Measurements from ENCODE around the gene AGAP1. TPM values are rescaled to one million over a fixed set of nuclear protein-coding genes. Genes with fewer than 3 reads are reported as not detected.

The AGAP1 gene
- total RNA-seq, 1 donor = 18.5 TPM

DNA sequence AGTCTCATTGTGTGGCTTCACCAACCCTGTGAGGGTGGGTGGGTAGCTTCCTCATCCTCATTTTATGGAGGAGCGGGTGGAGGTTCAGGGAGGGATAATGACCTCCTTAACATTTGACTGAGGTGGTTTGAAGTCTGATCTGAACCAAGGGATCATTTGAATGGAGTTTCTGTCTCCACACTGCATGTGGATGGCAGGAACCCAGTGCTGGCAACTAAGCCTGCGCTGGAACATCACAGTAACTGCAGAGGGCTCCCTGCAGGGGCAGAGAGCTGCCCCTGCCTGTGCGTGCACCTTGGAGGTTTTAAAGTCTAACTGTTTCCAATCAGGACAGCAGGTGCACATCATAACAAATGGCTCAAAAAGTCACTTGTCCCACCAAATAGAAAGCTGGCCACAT, 3.3 kb downstream of the AGAP1 start:
- no peaks in the 10 kb centered on the region for H3K27me3 ChIP-seq (ENCODE audit: insufficient read depth, low read length)
- peaks cover 66% of the 10 kb centered on the region for H4K20me1 ChIP-seq (ENCODE audit: insufficient read depth, low read length)
- peaks cover 73% of the 10 kb centered on the region for H3K79me2 ChIP-seq (ENCODE audit: insufficient read depth, low read length)
- H3K4me2 ChIP-seq (ENCODE audit: insufficient read depth, low read length) = no peak overlapping the region
- H3K9me3 ChIP-seq (ENCODE audit: low read depth, low read length) = no peaks in the 10 kb centered on the region
- DNase-seq (ENCODE audit: insufficient read length, low spot score, missing footprints) = no peak
- no peaks in the 10 kb centered on the region for H3K36me3 ChIP-seq (ENCODE audit: insufficient read depth, low read length)
- H3K27ac ChIP-seq (ENCODE audit: low read depth, low read length) = no peak overlapping the region
- H3K4me3 ChIP-seq (ENCODE audit: insufficient read depth, low read length) = no peak overlapping the region
- peaks cover 32% of the 10 kb centered on the region for H3K4me1 ChIP-seq (ENCODE audit: insufficient read depth, low read length)
- no peak overlapping the region for H2AFZ ChIP-seq (ENCODE audit: low read length)
- TF ChIP-seq, protein P1, sequence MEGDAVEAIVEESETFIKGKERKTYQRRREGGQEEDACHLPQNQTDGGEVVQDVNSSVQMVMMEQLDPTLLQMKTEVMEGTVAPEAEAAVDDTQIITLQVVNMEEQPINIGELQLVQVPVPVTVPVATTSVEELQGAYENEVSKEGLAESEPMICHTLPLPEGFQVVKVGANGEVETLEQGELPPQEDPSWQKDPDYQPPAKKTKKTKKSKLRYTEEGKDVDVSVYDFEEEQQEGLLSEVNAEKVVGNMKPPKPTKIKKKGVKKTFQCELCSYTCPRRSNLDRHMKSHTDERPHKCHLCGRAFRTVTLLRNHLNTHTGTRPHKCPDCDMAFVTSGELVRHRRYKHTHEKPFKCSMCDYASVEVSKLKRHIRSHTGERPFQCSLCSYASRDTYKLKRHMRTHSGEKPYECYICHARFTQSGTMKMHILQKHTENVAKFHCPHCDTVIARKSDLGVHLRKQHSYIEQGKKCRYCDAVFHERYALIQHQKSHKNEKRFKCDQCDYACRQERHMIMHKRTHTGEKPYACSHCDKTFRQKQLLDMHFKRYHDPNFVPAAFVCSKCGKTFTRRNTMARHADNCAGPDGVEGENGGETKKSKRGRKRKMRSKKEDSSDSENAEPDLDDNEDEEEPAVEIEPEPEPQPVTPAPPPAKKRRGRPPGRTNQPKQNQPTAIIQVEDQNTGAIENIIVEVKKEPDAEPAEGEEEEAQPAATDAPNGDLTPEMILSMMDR (IDR thresholded peaks at IDR 0.05; ENCODE audit: extremely low read depth, low read depth, low read length) = no peak

GRCh38 chr2:235498541-235498940, 4.7 kb downstream of the AGAP1 start:
- H3K9me3 ChIP-seq (ENCODE audit: low read depth, low read length) = no peaks in the 10 kb centered on the region
- no peak for DNase-seq (ENCODE audit: insufficient read length, low spot score, missing footprints)
- H2AFZ ChIP-seq (ENCODE audit: low read length) = no peak overlapping the region
- no peaks in the 10 kb centered on the region for H3K27me3 ChIP-seq (ENCODE audit: insufficient read depth, low read length)
- TF ChIP-seq, protein P1 (IDR thresholded peaks at IDR 0.05; ENCODE audit: extremely low read depth, low read depth, low read length) = no peak
- H3K4me3 ChIP-seq (ENCODE audit: insufficient read depth, low read length) = no peak overlapping the region
- peaks cover 88% of the 10 kb centered on the region for H3K79me2 ChIP-seq (ENCODE audit: insufficient read depth, low read length)
- peaks cover 72% of the 10 kb centered on the region for H4K20me1 ChIP-seq (ENCODE audit: insufficient read depth, low read length)
- no peaks in the 10 kb centered on the region for H3K36me3 ChIP-seq (ENCODE audit: insufficient read depth, low read length)
- H3K4me2 ChIP-seq (ENCODE audit: insufficient read depth, low read length) = no peak overlapping the region
- H3K4me1 ChIP-seq (ENCODE audit: insufficient read depth, low read length) = peaks cover 26% of the 10 kb centered on the region
- H3K27ac ChIP-seq (ENCODE audit: low read depth, low read length) = no peak overlapping the region

DNA sequence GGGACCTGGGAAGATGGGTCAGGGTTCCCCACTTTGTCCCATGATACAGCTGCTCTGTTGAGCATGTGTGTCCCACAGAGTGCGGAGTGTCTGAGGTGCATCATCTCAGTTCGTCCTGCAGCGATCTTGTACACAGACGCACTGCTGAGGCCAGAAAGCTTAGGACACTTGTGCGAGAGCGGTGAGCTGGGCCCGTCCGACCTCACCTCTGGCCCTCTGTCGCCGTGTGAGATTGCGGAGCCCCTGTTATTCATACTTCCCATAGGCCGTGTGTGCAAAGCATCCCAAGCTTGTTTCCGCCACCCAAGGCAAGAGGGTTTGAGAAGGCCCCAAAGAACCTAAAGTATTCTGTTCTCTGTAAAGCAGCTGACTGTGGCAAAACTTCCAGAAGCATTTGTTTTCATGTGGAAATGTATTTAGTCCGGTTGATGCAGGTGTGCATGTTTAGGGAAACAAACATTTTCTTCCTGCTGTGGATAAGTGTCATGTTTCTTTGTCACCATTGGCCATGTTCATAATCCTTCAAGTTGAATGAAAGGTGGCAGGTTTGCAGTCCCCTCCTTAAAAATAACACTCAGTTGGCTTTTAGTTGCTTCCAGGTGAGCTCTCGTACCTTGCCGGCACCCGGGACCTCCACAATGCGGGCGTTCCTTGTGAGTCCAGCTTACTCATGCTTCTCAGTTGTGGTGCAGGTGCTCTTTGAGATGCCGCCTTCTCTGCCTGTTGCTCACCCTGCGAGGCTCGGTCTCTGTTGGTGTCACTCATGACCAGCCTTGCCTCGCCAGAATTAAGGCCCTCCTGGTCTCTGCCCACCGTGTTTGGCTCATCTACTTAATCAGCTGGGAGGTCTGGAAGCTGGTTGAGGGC, 5.3 kb downstream of the AGAP1 start:
- H3K9me3 ChIP-seq (ENCODE audit: low read depth, low read length) = no peaks in the 10 kb centered on the region
- H3K36me3 ChIP-seq (ENCODE audit: insufficient read depth, low read length) = no peaks in the 10 kb centered on the region
- no peak for DNase-seq (ENCODE audit: insufficient read length, low spot score, missing footprints)
- no peaks in the 10 kb centered on the region for H3K27me3 ChIP-seq (ENCODE audit: insufficient read depth, low read length)
- no peak overlapping the region for H2AFZ ChIP-seq (ENCODE audit: low read length)
- TF ChIP-seq, protein P1 (IDR thresholded peaks at IDR 0.05; ENCODE audit: extremely low read depth, low read depth, low read length) = no peak
- peaks cover 72% of the 10 kb centered on the region for H4K20me1 ChIP-seq (ENCODE audit: insufficient read depth, low read length)
- no peak overlapping the region for H3K27ac ChIP-seq (ENCODE audit: low read depth, low read length)
- H3K4me1 ChIP-seq (ENCODE audit: insufficient read depth, low read length) = peaks cover 26% of the 10 kb centered on the region
- peaks cover 94% of the 10 kb centered on the region for H3K79me2 ChIP-seq (ENCODE audit: insufficient read depth, low read length)
- H3K4me2 ChIP-seq (ENCODE audit: insufficient read depth, low read length) = no peak overlapping the region
- no peak overlapping the region for H3K4me3 ChIP-seq (ENCODE audit: insufficient read depth, low read length)

DNA sequence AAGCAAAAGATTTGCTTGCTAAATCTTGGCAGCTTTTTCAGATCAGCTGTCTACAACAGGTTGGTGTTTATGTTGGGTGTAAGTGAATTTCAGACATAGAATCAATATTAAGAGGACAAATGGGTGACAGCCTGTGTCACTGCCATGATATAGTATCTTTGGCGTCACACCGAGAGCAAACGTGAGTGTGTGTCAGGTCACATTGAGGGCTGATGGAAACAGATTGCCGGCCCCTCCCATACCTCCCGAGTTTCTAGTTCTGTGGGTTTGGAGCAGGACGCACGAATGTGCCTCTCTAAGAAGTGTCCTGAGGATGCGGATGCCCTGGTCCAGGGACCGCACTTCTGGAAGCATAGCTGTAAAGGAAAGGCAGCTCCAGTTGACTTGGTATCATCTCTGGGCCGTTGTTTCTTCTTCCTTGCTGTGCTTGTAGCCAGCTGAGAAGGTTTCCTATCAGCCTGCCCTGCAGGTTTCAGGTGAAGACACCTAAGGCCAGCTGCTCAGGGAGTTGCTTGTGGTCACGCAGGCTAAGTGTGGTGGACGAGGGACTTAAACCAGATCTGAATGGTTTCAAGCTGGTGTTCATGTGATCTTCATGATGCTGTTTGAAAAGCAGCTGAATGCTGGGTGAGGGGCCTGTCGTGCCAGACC, 6.4 kb downstream of the AGAP1 start:
- Histone ChIP-seq H2AFZ (ENCODE audit: low read length) (no peak overlapping the region), H3K36me3 (ENCODE audit: insufficient read depth, low read length) (no peaks in the 10 kb centered on the region), H3K27me3 (ENCODE audit: insufficient read depth, low read length) (no peaks in the 10 kb centered on the region), H3K79me2 (ENCODE audit: insufficient read depth, low read length) (peaks cover 98% of the 10 kb centered on the region), H4K20me1 (ENCODE audit: insufficient read depth, low read length) (peaks cover 74% of the 10 kb centered on the region), H3K9me3 (ENCODE audit: low read depth, low read length) (no peaks in the 10 kb centered on the region), H3K4me1 (ENCODE audit: insufficient read depth, low read length) (peaks cover 24% of the 10 kb centered on the region), H3K4me3 (ENCODE audit: insufficient read depth, low read length) (no peak overlapping the region), H3K4me2 (ENCODE audit: insufficient read depth, low read length) (no peak overlapping the region), H3K27ac (ENCODE audit: low read depth, low read length) (no peak overlapping the region)
- TF ChIP-seq, protein P1 (IDR thresholded peaks at IDR 0.05; ENCODE audit: extremely low read depth, low read depth, low read length) = no peak
- no peak for DNase-seq (ENCODE audit: insufficient read length, low spot score, missing footprints)
